IMR-90 (cell line): ENCODE measurements around the gene SERPINB1. TPM values are rescaled to one million over a fixed set of nuclear protein-coding genes. Genes with fewer than 3 reads are reported as not detected.

ENCODE experiments used
- ATAC-seq: fragments of 200-7000 bp; cut with Tn5 transposase; 2 replicates; pipeline ENCODE4 v1.9.1; 2020; ENCODE audit warnings: low read depth, mild to moderate bottlenecking, moderate library complexity
- BruUV-seq: library from RNA; stranded (reverse); fragments of 400-500 nt; replicated peaks from 2 replicates; lab custom pipeline; 2021; lab: Mats Ljungman, UMichigan
- CTCF ChIA-PET: fragments of 300-600 bp; formaldehyde crosslinking; extraction: SDS; loops from one replicate; lab custom pipeline; 2021; ENCODE audit warnings: antibody characterized with exemption; lab: Yijun Ruan, JAX
- POLR2A ChIA-PET: fragments of 300-600 bp; sonication (Branson Sonifier 250); formaldehyde crosslinking; loops from one replicate; lab custom pipeline; 2022; ENCODE audit warnings: antibody characterized with exemption; ENCODE audit not compliant: unreplicated experiment; lab: Charles Lee
- DNase-seq: peaks from one replicate; pipeline ENCODE4 v3.0.0; 2013
- H2AFZ ChIP-seq: replicated peaks from 2 replicates; pipeline ENCODE3; 2013; ENCODE audit warnings: low read length, mild to moderate bottlenecking; ENCODE audit not compliant: poor library complexity
- H2AK5ac ChIP-seq: 2 replicates; pipeline ENCODE4 v1.6.1; 2013; ENCODE audit warnings: low read depth, low read length, inconsistent platforms
- H2AK9ac ChIP-seq: replicated peaks from 2 replicates; pipeline ENCODE3; 2013; ENCODE audit warnings: mild to moderate bottlenecking, low read depth, low read length, moderate library complexity; ENCODE audit not compliant: poor library complexity
- H2BK120ac ChIP-seq: 2 replicates; pipeline ENCODE4 v1.6.1; 2013; ENCODE audit warnings: low read depth, low read length, inconsistent platforms
- H2BK15ac ChIP-seq: 3 replicates; pipeline ENCODE4 v1.6.1; 2013; ENCODE audit warnings: low read depth, low read length, inconsistent platforms
- H2BK20ac ChIP-seq: 2 replicates; pipeline ENCODE4 v1.6.1; 2013; ENCODE audit warnings: low read depth, mild to moderate bottlenecking, inconsistent platforms, low read length, moderate library complexity
- H2BK5ac ChIP-seq: 2 replicates; pipeline ENCODE4 v1.6.1; 2013; ENCODE audit warnings: mild to moderate bottlenecking, low read depth, low read length, inconsistent platforms; ENCODE audit not compliant: poor library complexity, severe bottlenecking
- H3K14ac ChIP-seq: replicated peaks from 2 replicates; pipeline ENCODE4 v1.6.1; 2013; ENCODE audit warnings: low read depth, low read length, inconsistent platforms
- H3K18ac ChIP-seq: 2 replicates; pipeline ENCODE4 v1.6.1; 2013; ENCODE audit warnings: low read depth, low read length, control low read depth
- H3K23ac ChIP-seq: 2 replicates; pipeline ENCODE4 v1.6.1; 2013; ENCODE audit warnings: low read depth, low read length, inconsistent platforms
- H3K27ac ChIP-seq: 2 replicates; pipeline ENCODE4 v1.5.1; 2013; ENCODE audit warnings: mild to moderate bottlenecking, control low read depth, low read length; ENCODE audit not compliant: insufficient read depth
- H3K27me3 ChIP-seq: 2 replicates; pipeline ENCODE4 v1.6.1; 2013; ENCODE audit warnings: low read length; ENCODE audit not compliant: control insufficient read depth, insufficient read depth
- H3K36me3 ChIP-seq: 2 replicates; pipeline ENCODE4 v1.6.1; 2013; ENCODE audit warnings: low read length, mixed read lengths; ENCODE audit not compliant: control insufficient read depth, insufficient read depth
- H3K4ac ChIP-seq: 2 replicates; pipeline ENCODE4 v1.6.1; 2013; ENCODE audit warnings: low read depth, low read length, inconsistent platforms
- H3K4me1 ChIP-seq: 2 replicates; pipeline ENCODE4 v1.6.1; 2013; ENCODE audit warnings: low read length, mixed read lengths; ENCODE audit not compliant: control insufficient read depth, insufficient read depth
- H3K4me2 ChIP-seq: 2 replicates; pipeline ENCODE4 v1.6.1; 2013; ENCODE audit warnings: low read depth, mild to moderate bottlenecking, control low read depth, low read length, moderate library complexity
- H3K4me3 ChIP-seq: 2 replicates; pipeline ENCODE4 v1.5.1; 2013; ENCODE audit warnings: low read depth, mild to moderate bottlenecking, control low read depth, low read length, moderate library complexity; ENCODE audit not compliant: insufficient read depth
- H3K56ac ChIP-seq: 2 replicates; pipeline ENCODE4 v1.6.1; 2013; ENCODE audit warnings: low read length, inconsistent platforms; ENCODE audit not compliant: insufficient read depth; ENCODE audit errors: extremely low read depth
- H3K79me1 ChIP-seq, 2 experiments: 2 replicates each; pipeline ENCODE4 v1.6.1; 2013; ENCODE audit warnings: low read length in 2 of 2, inconsistent platforms in 1 of 2, low read depth in 1 of 2
- H3K9ac ChIP-seq: 2 replicates; pipeline ENCODE4 v1.6.1; 2013; ENCODE audit warnings: low read depth, low read length, control low read depth
- H3K9me1 ChIP-seq: 2 replicates; pipeline ENCODE4 v1.6.1; 2013; ENCODE audit warnings: low read length, inconsistent platforms; ENCODE audit not compliant: insufficient read depth
- H3K9me3 ChIP-seq: 2 replicates; pipeline ENCODE4 v1.6.1; 2013; ENCODE audit warnings: low read length; ENCODE audit not compliant: control insufficient read depth, insufficient read depth
- H4K20me1 ChIP-seq: 2 replicates; pipeline ENCODE4 v1.6.1; 2013; ENCODE audit warnings: low read length, inconsistent platforms; ENCODE audit not compliant: insufficient read depth
- H4K5ac ChIP-seq: 2 replicates; pipeline ENCODE4 v1.6.1; 2013; ENCODE audit warnings: mild to moderate bottlenecking, low read depth, low read length, control low read depth
- H4K8ac ChIP-seq, 2 experiments: 2 replicates each; pipeline ENCODE4 v1.6.1; 2013; ENCODE audit warnings: low read depth in 2 of 2, low read length in 2 of 2, control low read depth in 1 of 2, inconsistent platforms in 1 of 2
- H4K91ac ChIP-seq: 2 replicates; pipeline ENCODE4 v1.6.1; 2013; ENCODE audit warnings: low read depth, low read length, inconsistent platforms; ENCODE audit not compliant: insufficient read depth
- BHLHE40 ChIP-seq: fragments of 150-350 bp; IDR thresholded peaks from 2 replicates; pipeline ENCODE4 v1.6.1; 2016; ENCODE audit warnings: mild to moderate bottlenecking, low read depth, low read length
- CHD1 ChIP-seq: IDR thresholded peaks from 2 replicates; pipeline ENCODE4 v1.6.1; 2012; ENCODE audit warnings: low read depth, low read length, improper control_type of control experiment
- FOS ChIP-seq: fragments of 150-350 bp; IDR thresholded peaks from 2 replicates; pipeline ENCODE4 v1.6.1; 2016; ENCODE audit warnings: low read depth, low read length
- MAFK ChIP-seq: IDR thresholded peaks from 2 replicates; pipeline ENCODE4 v1.6.1; 2012; ENCODE audit warnings: low read depth, low read length, improper control_type of control experiment
- MAZ ChIP-seq: IDR thresholded peaks from 2 replicates; pipeline ENCODE4 v1.6.1; 2012; ENCODE audit warnings: low read depth, mild to moderate bottlenecking, low read length, improper control_type of control experiment, moderate library complexity, borderline replicate concordance
- MXI1 ChIP-seq: IDR thresholded peaks from 2 replicates; pipeline ENCODE4 v1.6.1; 2012; ENCODE audit warnings: low read depth, mild to moderate bottlenecking, low read length, moderate library complexity, borderline replicate concordance
- NFE2L2 ChIP-seq: fragments of 150-350 bp; IDR thresholded peaks from 2 replicates; pipeline ENCODE4 v1.6.1; 2016; ENCODE audit warnings: low read depth, mild to moderate bottlenecking, low read length
- POLR2A ChIP-seq: IDR thresholded peaks from 2 replicates; pipeline ENCODE4 v1.6.1; 2012; ENCODE audit warnings: mild to moderate bottlenecking, low read depth, low read length
- RCOR1 ChIP-seq: IDR thresholded peaks from 2 replicates; pipeline ENCODE4 v1.6.1; 2012; ENCODE audit warnings: mild to moderate bottlenecking, low read length, improper control_type of control experiment; ENCODE audit not compliant: insufficient replicate concordance
- SMC3 ChIP-seq: fragments of 150-350 bp; IDR thresholded peaks from 2 replicates; pipeline ENCODE4 v1.6.1; 2016; ENCODE audit warnings: low read depth, mild to moderate bottlenecking, antibody characterized with exemption, low read length, moderate library complexity
- WGBS, 2 experiments: methylation state at CpG; one replicate each; pipeline versions ENCODE4 v1.1.5 to v1.1.7; 2013; ENCODE audit warnings: missing lambda C conversion rate in 2 of 2; ENCODE audit not compliant: insufficient read length in 1 of 2; ENCODE audit errors: extremely low coverage in 2 of 2; 5-methylcytosine and 5-hydroxymethylcytosine counted together
- dilution Hi-C: fragments of 300-500 bp; cut with HindIII; formaldehyde crosslinking; loops from one replicate; pipeline ENCODE4 v1.14.3; 2018; ENCODE audit warnings: low sequenced_read_pairs; ENCODE audit not compliant: unreplicated experiment
- in situ Hi-C: fragments of 300-500 bp; cut with MboI; formaldehyde crosslinking; loops from 3 replicates; pipeline ENCODE4 v1.14.3; 2019; ENCODE audit warnings: low sequenced_read_pairs, inconsistent platforms, mixed read lengths
- intact Hi-C: fragments of 100-400 bp; cut with micrococcal nuclease; formaldehyde crosslinking; loops from 2 replicates; pipeline ENCODE4 v1.10.0; 2022
- polyA plus RNA-seq, 3 experiments: library from polyadenylated mRNA; depleted of rRNA; stranded (reverse); fragments of >200 nt; gene quantifications; 2 replicates each; pipeline ENCODE4 v1.2.3, GENCODE V29; 2012; ENCODE audit warnings: low replicate concordance in 1 of 3
- total RNA-seq: library from RNA; depleted of rRNA; stranded (reverse); fragments of >200 nt; gene quantifications from 2 replicates; pipeline ENCODE4 v1.2.3, GENCODE V29; 2012
- TF ChIP-seq, protein P1 (sequence below): conservative IDR thresholded peaks from 2 replicates; pipeline ENCODE4 v1.5.1; 2012; ENCODE audit warnings: mild to moderate bottlenecking, low read depth, low read length, improper control_type of control experiment
- TF ChIP-seq, protein P2 (sequence below): fragments of 150-350 bp; IDR thresholded peaks from 2 replicates; pipeline ENCODE4 v1.6.1; 2016; ENCODE audit warnings: low read depth, mild to moderate bottlenecking, low read length, moderate library complexity, borderline replicate concordance
- TF ChIP-seq, protein P3 (sequence below): fragments of 150-350 bp; IDR thresholded peaks from 2 replicates; pipeline ENCODE4 v1.6.1; 2017; ENCODE audit warnings: mild to moderate bottlenecking, antibody characterized with exemption, low read length, low read depth

SERPINB1 gene
- total and polyA plus RNA-seq, 2 of the 4 experiments (the other 2 are of a cell fraction), result 6.1 to 9.1 TPM

DNA sequence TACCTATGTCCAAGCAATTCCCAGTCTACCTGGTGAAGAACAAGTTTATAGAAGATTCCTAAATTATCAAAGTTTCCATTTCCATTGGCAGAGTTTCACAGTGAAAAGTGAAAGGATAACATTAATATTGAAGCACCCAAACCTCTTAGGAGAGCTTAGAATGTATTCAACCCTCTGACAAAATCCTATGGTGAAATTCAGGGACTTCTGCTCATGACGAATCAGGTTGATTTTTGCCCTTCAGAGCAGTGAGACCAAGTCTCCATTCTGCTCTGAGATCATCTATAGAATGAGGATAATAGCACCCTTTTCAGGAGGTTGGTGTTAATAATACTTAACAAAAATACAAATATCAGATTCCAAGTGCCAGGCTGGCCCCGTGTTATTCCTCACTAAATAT, 15.5 kb downstream of the SERPINB1 start:
- Histone ChIP-seq H3K4me1 (peaks cover 3% of the 10 kb centered on the region; the same call in 1 of the 2 replicates), H3K56ac (no peak overlapping the region), H2BK20ac (no peak overlapping the region), H3K79me1 (peaks cover 0 to 2% of the 10 kb centered on the region in 2 experiments; a peak in 1 of 4 replicates), H3K27ac (no peak overlapping the region), H3K4me2 (no peak overlapping the region), H3K23ac (no peak overlapping the region), H4K8ac (no peak overlapping the region), H3K9ac (no peak overlapping the region), H3K27me3 (no peaks in the 10 kb centered on the region), H3K9me1 (no peaks in the 10 kb centered on the region), H2AK5ac (no peak overlapping the region), H3K4me3 (no peak overlapping the region), H2BK15ac (no peak overlapping the region), H3K4ac (no peak overlapping the region), H2BK120ac (no peak overlapping the region), H4K91ac (no peak overlapping the region), H2BK5ac (no peak overlapping the region), H2AK9ac (no peak overlapping the region), H3K18ac (no peak overlapping the region), H3K36me3 (no peaks in the 10 kb centered on the region), H3K14ac (no peak overlapping the region), H4K20me1 (no peaks in the 10 kb centered on the region), H2AFZ (no peak overlapping the region), H4K5ac (no peak overlapping the region), H3K9me3 (no peaks in the 10 kb centered on the region)
- intact Hi-C loops (no loop called here), in situ Hi-C loops (no loop called here), dilution Hi-C loops (no loop called here)
- TF ChIP-seq MXI1 (no peak), NFE2L2 (no peak), MAFK (no peak), POLR2A (no peak), MAZ (no peak), RCOR1 (no peak), SMC3 (no peak), FOS (no peak), BHLHE40 (no peak), CHD1 (no peak)
- TF ChIP-seq, protein P1, sequence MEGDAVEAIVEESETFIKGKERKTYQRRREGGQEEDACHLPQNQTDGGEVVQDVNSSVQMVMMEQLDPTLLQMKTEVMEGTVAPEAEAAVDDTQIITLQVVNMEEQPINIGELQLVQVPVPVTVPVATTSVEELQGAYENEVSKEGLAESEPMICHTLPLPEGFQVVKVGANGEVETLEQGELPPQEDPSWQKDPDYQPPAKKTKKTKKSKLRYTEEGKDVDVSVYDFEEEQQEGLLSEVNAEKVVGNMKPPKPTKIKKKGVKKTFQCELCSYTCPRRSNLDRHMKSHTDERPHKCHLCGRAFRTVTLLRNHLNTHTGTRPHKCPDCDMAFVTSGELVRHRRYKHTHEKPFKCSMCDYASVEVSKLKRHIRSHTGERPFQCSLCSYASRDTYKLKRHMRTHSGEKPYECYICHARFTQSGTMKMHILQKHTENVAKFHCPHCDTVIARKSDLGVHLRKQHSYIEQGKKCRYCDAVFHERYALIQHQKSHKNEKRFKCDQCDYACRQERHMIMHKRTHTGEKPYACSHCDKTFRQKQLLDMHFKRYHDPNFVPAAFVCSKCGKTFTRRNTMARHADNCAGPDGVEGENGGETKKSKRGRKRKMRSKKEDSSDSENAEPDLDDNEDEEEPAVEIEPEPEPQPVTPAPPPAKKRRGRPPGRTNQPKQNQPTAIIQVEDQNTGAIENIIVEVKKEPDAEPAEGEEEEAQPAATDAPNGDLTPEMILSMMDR, result no peak
- TF ChIP-seq, protein P2, sequence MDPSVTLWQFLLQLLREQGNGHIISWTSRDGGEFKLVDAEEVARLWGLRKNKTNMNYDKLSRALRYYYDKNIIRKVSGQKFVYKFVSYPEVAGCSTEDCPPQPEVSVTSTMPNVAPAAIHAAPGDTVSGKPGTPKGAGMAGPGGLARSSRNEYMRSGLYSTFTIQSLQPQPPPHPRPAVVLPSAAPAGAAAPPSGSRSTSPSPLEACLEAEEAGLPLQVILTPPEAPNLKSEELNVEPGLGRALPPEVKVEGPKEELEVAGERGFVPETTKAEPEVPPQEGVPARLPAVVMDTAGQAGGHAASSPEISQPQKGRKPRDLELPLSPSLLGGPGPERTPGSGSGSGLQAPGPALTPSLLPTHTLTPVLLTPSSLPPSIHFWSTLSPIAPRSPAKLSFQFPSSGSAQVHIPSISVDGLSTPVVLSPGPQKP, result no peak
- TF ChIP-seq, protein P3, sequence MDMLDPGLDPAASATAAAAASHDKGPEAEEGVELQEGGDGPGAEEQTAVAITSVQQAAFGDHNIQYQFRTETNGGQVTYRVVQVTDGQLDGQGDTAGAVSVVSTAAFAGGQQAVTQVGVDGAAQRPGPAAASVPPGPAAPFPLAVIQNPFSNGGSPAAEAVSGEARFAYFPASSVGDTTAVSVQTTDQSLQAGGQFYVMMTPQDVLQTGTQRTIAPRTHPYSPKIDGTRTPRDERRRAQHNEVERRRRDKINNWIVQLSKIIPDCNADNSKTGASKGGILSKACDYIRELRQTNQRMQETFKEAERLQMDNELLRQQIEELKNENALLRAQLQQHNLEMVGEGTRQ, result no peak
- ATAC-seq (no peak), DNase-seq (no peak)
- ChIA-PET CTCF (no interaction called here), POLR2A (no interaction called here)
- WGBS, 2 experiments, result no CpG with 5 or more reads among the region's 2 CpGs
- no TSS peak for BruUV-seq
